Right lobe of liver (tissue), 4 donors: Measurements from ENCODE around the gene CARTPT.

Source experiments
- POLR2A ChIP-seq: fragments of 450-650 bp; IDR thresholded peaks from one replicate; pipeline ENCODE4 v1.6.1; 2017; ENCODE audit warnings: antibody characterized with exemption, mild to moderate bottlenecking
- TF ChIP-seq, protein P1 (sequence below), 4 donors: fragments of 200-600 bp in 3 of 4; fragments of 450-650 bp in 1 of 4; IDR thresholded peaks; one replicate each; pipeline versions ENCODE4 v1.5.1 to v1.8.0; 2016 to 2022; ENCODE audit warnings: antibody characterized with exemption in 4 of 4, mild to moderate bottlenecking in 2 of 4
- donor health status: DM: no; HTN: no; CAD: no.
- donor health status: DM: no; HTN: no; CAD: no.
- donor health status: DM: no; HTN: yes; CAD: no.

DNA sequence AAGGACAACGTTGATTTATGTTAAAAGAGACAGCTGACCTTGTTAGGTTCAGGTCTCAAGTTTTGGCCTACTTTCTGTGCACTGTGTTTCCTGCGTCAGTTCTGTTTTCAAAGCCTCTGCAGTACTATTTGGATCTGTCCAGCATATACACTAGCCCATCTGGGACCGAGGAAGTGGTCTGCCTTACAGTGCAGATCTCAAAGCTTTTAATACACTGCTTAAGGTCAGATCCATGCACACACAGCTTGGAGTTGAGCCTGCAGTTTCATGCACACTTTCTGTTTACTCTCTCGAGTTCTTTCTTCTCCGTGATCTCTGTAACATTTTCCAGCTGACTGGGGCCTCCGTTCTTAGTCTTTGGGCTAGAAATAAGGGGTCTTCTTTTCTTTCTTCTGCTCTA, 24.1 kb downstream of the CARTPT start:
- TF ChIP-seq, protein P1, sequence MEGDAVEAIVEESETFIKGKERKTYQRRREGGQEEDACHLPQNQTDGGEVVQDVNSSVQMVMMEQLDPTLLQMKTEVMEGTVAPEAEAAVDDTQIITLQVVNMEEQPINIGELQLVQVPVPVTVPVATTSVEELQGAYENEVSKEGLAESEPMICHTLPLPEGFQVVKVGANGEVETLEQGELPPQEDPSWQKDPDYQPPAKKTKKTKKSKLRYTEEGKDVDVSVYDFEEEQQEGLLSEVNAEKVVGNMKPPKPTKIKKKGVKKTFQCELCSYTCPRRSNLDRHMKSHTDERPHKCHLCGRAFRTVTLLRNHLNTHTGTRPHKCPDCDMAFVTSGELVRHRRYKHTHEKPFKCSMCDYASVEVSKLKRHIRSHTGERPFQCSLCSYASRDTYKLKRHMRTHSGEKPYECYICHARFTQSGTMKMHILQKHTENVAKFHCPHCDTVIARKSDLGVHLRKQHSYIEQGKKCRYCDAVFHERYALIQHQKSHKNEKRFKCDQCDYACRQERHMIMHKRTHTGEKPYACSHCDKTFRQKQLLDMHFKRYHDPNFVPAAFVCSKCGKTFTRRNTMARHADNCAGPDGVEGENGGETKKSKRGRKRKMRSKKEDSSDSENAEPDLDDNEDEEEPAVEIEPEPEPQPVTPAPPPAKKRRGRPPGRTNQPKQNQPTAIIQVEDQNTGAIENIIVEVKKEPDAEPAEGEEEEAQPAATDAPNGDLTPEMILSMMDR (IDR thresholded peaks at IDR 0.05): no peak
- TF ChIP-seq POLR2A: no peak
